Measurements from ENCODE around the gene TSPAN15. TPM values are rescaled to one million over a fixed set of nuclear protein-coding genes. Genes with fewer than 3 reads are reported as not detected.

TSPAN15 gene
- total RNA-seq, 1 experiment from 2014 or later = 8.3 TPM

DNA sequence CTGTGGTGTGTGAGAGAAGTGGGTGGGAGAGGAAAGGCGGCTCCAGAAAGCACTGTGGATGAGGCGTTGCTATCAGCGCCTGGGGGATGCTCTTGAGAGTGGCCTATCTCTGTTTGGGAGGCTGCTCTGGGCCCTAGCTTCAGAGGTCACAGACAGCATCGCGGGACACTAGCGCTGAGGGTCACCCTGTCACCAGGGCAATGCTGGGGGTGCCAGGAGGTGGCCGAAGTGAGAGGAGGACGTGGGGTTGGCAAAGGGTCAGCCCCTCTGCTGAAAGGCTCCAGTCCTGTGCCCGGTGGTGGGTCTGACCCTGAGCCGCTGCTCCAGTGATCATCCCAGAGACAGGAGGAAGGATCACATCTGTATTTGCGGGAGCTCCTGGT is 31.5 kb upstream of the TSPAN15 start (continued):
- no peak for TF ChIP-seq FOXP1 (CRISPR knock-in tag; IDR thresholded peaks at IDR 0.05; ENCODE audit: borderline replicate concordance)
- TF ChIP-seq PRRX2 (CRISPR knock-in tag; IDR thresholded peaks at IDR 0.05) = no peak
- TF ChIP-seq, protein P1, sequence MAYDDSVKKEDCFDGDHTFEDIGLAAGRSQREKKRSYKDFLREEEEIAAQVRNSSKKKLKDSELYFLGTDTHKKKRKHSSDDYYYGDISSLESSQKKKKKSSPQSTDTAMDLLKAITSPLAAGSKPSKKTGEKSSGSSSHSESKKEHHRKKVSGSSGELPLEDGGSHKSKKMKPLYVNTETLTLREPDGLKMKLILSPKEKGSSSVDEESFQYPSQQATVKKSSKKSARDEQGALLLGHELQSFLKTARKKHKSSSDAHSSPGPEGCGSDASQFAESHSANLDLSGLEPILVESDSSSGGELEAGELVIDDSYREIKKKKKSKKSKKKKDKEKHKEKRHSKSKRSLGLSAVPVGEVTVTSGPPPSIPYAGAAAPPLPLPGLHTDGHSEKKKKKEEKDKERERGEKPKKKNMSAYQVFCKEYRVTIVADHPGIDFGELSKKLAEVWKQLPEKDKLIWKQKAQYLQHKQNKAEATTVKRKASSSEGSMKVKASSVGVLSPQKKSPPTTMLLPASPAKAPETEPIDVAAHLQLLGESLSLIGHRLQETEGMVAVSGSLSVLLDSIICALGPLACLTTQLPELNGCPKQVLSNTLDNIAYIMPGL (CRISPR knock-in tag; IDR thresholded peaks at IDR 0.05) = no peak
- no peak for TF ChIP-seq TCF7 (CRISPR knock-in tag; IDR thresholded peaks at IDR 0.05; ENCODE audit: low read depth)
- TF ChIP-seq, protein P2, sequence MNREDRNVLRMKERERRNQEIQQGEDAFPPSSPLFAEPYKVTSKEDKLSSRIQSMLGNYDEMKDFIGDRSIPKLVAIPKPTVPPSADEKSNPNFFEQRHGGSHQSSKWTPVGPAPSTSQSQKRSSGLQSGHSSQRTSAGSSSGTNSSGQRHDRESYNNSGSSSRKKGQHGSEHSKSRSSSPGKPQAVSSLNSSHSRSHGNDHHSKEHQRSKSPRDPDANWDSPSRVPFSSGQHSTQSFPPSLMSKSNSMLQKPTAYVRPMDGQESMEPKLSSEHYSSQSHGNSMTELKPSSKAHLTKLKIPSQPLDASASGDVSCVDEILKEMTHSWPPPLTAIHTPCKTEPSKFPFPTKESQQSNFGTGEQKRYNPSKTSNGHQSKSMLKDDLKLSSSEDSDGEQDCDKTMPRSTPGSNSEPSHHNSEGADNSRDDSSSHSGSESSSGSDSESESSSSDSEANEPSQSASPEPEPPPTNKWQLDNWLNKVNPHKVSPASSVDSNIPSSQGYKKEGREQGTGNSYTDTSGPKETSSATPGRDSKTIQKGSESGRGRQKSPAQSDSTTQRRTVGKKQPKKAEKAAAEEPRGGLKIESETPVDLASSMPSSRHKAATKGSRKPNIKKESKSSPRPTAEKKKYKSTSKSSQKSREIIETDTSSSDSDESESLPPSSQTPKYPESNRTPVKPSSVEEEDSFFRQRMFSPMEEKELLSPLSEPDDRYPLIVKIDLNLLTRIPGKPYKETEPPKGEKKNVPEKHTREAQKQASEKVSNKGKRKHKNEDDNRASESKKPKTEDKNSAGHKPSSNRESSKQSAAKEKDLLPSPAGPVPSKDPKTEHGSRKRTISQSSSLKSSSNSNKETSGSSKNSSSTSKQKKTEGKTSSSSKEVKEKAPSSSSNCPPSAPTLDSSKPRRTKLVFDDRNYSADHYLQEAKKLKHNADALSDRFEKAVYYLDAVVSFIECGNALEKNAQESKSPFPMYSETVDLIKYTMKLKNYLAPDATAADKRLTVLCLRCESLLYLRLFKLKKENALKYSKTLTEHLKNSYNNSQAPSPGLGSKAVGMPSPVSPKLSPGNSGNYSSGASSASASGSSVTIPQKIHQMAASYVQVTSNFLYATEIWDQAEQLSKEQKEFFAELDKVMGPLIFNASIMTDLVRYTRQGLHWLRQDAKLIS (CRISPR knock-in tag; IDR thresholded peaks at IDR 0.05; ENCODE audit: borderline replicate concordance) = no peak

DNA sequence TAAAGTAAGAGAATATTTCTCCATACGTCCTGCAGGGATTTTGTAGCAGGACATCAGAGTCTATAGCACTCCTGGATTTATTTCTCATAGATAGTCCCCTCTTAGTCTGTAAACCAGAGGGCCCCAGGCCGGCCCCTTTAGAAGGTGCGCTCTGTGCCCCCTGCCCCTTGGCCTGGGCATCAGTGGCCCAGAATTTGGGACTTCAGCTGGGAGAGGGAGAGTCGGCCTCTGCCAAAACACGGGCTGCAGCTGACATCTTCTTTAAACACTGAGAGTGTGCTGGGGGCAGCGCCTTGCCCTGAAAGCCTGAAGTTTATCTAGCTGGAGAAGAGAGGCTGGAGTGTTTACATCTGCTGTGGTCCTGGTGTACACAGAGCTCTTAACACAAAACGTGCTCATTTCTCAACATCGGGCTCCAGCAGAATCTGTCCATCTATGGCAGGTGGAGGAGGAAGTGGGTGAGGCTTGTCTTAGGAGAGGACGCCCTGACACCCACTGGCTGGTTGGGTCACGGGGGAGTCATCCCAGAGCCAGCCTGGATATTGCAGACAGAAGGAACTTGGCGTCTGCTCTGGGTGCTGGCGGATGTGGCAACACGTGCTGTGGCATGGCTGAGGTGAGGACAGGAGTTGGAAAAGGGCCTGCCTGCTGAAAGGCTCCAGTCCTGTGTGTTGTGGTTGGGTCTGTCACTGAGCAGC is 29.5 kb upstream of the TSPAN15 start:
- no peaks in the 10 kb centered on the region for H3K36me3 Mint-ChIP-seq
- no peak for ATAC-seq

DNA sequence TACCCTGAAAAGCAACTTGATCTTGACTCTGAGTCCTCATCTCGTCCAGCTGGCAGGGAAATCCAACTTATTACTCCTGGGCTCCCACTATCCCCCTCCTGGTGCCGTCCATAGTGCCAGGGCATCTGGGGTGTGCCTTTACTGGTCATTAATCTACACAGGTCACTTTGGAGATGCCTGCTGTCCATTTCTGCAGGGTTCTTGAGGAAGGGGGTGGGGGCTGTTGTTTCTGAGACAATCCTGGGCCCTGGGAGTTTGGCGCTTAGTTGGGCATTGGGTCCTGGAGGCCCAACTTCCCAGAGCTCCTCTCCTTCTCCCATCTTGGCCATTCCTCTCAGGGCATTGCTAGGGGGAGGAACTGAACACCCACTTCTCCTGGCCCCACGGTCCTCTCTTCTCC is 28.6 kb upstream of the TSPAN15 start:
- H3K36me3 Mint-ChIP-seq = no peaks in the 10 kb centered on the region
- no peaks in the 10 kb centered on the region for H3K9me3 Mint-ChIP-seq
- H3K4me1 Mint-ChIP-seq = peaks cover 4% of the 10 kb centered on the region; the same call in 1 of the 2 replicates
- CTCF ChIA-PET = interaction anchor here (1.7 to 2.3 kb wide), 2 partner anchors 15 to 84 kb away, joined by 6 to 7 read pairs; no protein-coding TSS in a partner anchor
- POLR2A ChIA-PET = no interaction called here
- DNase-seq (ENCODE audit: low spot score) (no peak), ATAC-seq (no peak)
- H3K27ac Mint-ChIP-seq = no peak overlapping the region
- peaks cover 2% of the 10 kb centered on the region; the same call in 1 of the 2 replicates for H3K27me3 Mint-ChIP-seq (ENCODE audit: low read depth)
- H3K4me3 Mint-ChIP-seq = no peak overlapping the region
- TF ChIP-seq, protein P3, sequence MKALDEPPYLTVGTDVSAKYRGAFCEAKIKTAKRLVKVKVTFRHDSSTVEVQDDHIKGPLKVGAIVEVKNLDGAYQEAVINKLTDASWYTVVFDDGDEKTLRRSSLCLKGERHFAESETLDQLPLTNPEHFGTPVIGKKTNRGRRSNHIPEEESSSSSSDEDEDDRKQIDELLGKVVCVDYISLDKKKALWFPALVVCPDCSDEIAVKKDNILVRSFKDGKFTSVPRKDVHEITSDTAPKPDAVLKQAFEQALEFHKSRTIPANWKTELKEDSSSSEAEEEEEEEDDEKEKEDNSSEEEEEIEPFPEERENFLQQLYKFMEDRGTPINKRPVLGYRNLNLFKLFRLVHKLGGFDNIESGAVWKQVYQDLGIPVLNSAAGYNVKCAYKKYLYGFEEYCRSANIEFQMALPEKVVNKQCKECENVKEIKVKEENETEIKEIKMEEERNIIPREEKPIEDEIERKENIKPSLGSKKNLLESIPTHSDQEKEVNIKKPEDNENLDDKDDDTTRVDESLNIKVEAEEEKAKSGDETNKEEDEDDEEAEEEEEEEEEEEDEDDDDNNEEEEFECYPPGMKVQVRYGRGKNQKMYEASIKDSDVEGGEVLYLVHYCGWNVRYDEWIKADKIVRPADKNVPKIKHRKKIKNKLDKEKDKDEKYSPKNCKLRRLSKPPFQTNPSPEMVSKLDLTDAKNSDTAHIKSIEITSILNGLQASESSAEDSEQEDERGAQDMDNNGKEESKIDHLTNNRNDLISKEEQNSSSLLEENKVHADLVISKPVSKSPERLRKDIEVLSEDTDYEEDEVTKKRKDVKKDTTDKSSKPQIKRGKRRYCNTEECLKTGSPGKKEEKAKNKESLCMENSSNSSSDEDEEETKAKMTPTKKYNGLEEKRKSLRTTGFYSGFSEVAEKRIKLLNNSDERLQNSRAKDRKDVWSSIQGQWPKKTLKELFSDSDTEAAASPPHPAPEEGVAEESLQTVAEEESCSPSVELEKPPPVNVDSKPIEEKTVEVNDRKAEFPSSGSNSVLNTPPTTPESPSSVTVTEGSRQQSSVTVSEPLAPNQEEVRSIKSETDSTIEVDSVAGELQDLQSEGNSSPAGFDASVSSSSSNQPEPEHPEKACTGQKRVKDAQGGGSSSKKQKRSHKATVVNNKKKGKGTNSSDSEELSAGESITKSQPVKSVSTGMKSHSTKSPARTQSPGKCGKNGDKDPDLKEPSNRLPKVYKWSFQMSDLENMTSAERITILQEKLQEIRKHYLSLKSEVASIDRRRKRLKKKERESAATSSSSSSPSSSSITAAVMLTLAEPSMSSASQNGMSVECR (CRISPR knock-in tag; IDR thresholded peaks at IDR 0.05; ENCODE audit: borderline replicate concordance) = no peak
- TF ChIP-seq CREM (CRISPR knock-in tag; IDR thresholded peaks at IDR 0.05) (no peak), NR3C1 (CRISPR knock-in tag; conservative IDR thresholded peaks at IDR 0.05; ENCODE audit: low read depth) (no peak), MXD4 (CRISPR knock-in tag; IDR thresholded peaks at IDR 0.05; ENCODE audit: borderline replicate concordance) (no peak), FOXJ3 (CRISPR knock-in tag; IDR thresholded peaks at IDR 0.05; ENCODE audit: borderline replicate concordance) (no peak)
- TF ChIP-seq, protein P4, sequence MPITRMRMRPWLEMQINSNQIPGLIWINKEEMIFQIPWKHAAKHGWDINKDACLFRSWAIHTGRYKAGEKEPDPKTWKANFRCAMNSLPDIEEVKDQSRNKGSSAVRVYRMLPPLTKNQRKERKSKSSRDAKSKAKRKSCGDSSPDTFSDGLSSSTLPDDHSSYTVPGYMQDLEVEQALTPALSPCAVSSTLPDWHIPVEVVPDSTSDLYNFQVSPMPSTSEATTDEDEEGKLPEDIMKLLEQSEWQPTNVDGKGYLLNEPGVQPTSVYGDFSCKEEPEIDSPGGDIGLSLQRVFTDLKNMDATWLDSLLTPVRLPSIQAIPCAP (CRISPR knock-in tag; IDR thresholded peaks at IDR 0.05) = no peak
- TF ChIP-seq, protein P5, sequence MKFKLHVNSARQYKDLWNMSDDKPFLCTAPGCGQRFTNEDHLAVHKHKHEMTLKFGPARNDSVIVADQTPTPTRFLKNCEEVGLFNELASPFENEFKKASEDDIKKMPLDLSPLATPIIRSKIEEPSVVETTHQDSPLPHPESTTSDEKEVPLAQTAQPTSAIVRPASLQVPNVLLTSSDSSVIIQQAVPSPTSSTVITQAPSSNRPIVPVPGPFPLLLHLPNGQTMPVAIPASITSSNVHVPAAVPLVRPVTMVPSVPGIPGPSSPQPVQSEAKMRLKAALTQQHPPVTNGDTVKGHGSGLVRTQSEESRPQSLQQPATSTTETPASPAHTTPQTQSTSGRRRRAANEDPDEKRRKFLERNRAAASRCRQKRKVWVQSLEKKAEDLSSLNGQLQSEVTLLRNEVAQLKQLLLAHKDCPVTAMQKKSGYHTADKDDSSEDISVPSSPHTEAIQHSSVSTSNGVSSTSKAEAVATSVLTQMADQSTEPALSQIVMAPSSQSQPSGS (CRISPR knock-in tag; IDR thresholded peaks at IDR 0.05; ENCODE audit: borderline replicate concordance, low read depth) = no peak
- TF ChIP-seq, protein P6, sequence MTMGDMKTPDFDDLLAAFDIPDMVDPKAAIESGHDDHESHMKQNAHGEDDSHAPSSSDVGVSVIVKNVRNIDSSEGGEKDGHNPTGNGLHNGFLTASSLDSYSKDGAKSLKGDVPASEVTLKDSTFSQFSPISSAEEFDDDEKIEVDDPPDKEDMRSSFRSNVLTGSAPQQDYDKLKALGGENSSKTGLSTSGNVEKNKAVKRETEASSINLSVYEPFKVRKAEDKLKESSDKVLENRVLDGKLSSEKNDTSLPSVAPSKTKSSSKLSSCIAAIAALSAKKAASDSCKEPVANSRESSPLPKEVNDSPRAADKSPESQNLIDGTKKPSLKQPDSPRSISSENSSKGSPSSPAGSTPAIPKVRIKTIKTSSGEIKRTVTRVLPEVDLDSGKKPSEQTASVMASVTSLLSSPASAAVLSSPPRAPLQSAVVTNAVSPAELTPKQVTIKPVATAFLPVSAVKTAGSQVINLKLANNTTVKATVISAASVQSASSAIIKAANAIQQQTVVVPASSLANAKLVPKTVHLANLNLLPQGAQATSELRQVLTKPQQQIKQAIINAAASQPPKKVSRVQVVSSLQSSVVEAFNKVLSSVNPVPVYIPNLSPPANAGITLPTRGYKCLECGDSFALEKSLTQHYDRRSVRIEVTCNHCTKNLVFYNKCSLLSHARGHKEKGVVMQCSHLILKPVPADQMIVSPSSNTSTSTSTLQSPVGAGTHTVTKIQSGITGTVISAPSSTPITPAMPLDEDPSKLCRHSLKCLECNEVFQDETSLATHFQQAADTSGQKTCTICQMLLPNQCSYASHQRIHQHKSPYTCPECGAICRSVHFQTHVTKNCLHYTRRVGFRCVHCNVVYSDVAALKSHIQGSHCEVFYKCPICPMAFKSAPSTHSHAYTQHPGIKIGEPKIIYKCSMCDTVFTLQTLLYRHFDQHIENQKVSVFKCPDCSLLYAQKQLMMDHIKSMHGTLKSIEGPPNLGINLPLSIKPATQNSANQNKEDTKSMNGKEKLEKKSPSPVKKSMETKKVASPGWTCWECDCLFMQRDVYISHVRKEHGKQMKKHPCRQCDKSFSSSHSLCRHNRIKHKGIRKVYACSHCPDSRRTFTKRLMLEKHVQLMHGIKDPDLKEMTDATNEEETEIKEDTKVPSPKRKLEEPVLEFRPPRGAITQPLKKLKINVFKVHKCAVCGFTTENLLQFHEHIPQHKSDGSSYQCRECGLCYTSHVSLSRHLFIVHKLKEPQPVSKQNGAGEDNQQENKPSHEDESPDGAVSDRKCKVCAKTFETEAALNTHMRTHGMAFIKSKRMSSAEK (CRISPR knock-in tag; IDR thresholded peaks at IDR 0.05; ENCODE audit: borderline replicate concordance) = no peak

More for the DNA sequence above, 29.5 kb upstream of the TSPAN15 start:
- H3K9me3 Mint-ChIP-seq = no peaks in the 10 kb centered on the region
- no peak for DNase-seq (ENCODE audit: low spot score)
- peaks cover 2% of the 10 kb centered on the region; the same call in 1 of the 2 replicates for H3K27me3 Mint-ChIP-seq (ENCODE audit: low read depth)
- no peak overlapping the region for H3K4me3 Mint-ChIP-seq
- peaks cover 4% of the 10 kb centered on the region; the same call in 1 of the 2 replicates for H3K4me1 Mint-ChIP-seq
- POLR2A ChIA-PET = no interaction called here
- no peak for TF ChIP-seq FOXJ3 (CRISPR knock-in tag; IDR thresholded peaks at IDR 0.05; ENCODE audit: borderline replicate concordance)
- TF ChIP-seq ZNF396 (CRISPR knock-in tag; IDR thresholded peaks at IDR 0.05; ENCODE audit: borderline replicate concordance) = no peak
- no peak for TF ChIP-seq PRRX2 (CRISPR knock-in tag; IDR thresholded peaks at IDR 0.05)
- TF ChIP-seq ESRRA (CRISPR knock-in tag; IDR thresholded peaks at IDR 0.05; ENCODE audit: borderline replicate concordance) = no peak
- H3K27ac Mint-ChIP-seq = no peak overlapping the region
- CTCF ChIA-PET = interaction anchor here (0.6 to 2.3 kb wide), 3 partner anchors 14 to 85 kb away, joined by 3 to 7 read pairs (median 6); no protein-coding TSS in a partner anchor

All from WTC11 (cell line).